H1 (cell line): ENCODE data around the gene IQCH. TPM values are rescaled to one million over a fixed set of nuclear protein-coding genes. Genes with fewer than 3 reads are reported as not detected.
A peak's percentile ranks its signal among the peaks of the same experiment; 100 is the strongest.

Source experiments
- CHD7 ChIP-seq: fragments of 300-600 bp; sonication (generic); IDR thresholded peaks from 2 replicates; pipeline ENCODE4 v1.7.1; 2012; ENCODE audit warnings: low read length, moderate library complexity, mild to moderate bottlenecking, inconsistent platforms; ENCODE audit not compliant: insufficient replicate concordance
- EGR1 ChIP-seq: IDR thresholded peaks from 2 replicates; pipeline ENCODE4 v1.6.1; 2011; ENCODE audit warnings: low read depth, low read length, borderline replicate concordance
- EZH2 ChIP-seq: fragments of 200-600 bp; sonication (generic); IDR thresholded peaks from 2 replicates; pipeline ENCODE4 v1.7.1; 2012; ENCODE audit warnings: low read depth, mild to moderate bottlenecking, moderate library complexity, low read length, inconsistent platforms; ENCODE audit not compliant: severe bottlenecking
- FOSL1 ChIP-seq: IDR thresholded peaks from 2 replicates; pipeline ENCODE4 v1.6.1; 2011; ENCODE audit warnings: mild to moderate bottlenecking, low read depth, low read length, moderate library complexity; ENCODE audit not compliant: insufficient read depth
- KDM1A ChIP-seq: fragments of 200-600, 300-600 bp; sonication (generic); IDR thresholded peaks from 2 replicates; pipeline ENCODE4 v1.7.1; 2016; ENCODE audit warnings: mild to moderate bottlenecking, low read length, borderline replicate concordance
- YY1 ChIP-seq: IDR thresholded peaks from 2 replicates; pipeline ENCODE4 v1.6.1; 2011; ENCODE audit warnings: low read depth, mild to moderate bottlenecking, low read length
- polyA plus RNA-seq, 7 experiments: library from polyadenylated mRNA; depleted of rRNA in 3 of 7; stranded (reverse) in 5 of 7; unstranded in 2 of 7; fragments of >200 nt in 5 of 7; fragments of 200-250 nt in 2 of 7; gene quantifications; 1 replicate in 5 of 7; 2 replicates in 1 of 7; 4 replicates in 1 of 7; pipeline versions ENCODE4 v1.2.1 to v1.2.3, GENCODE V29; 2011 to 2013; ENCODE audit warnings: missing spikeins in 2 of 7, mixed read lengths in 2 of 7
- total RNA-seq: library from RNA; stranded (reverse); fragmentation: NEBNext Ultra II Directional; extraction: Animal tissue kit (Norgen Biotek cat#: 25700); gene quantifications from 2 replicates; pipeline ENCODE4 v1.2.1, GENCODE V29; 2021

The IQCH gene
- total and polyA plus RNA-seq, 2 of the 8 experiments (the other 6 are each of a cell fraction or from before 2014, with no cell fraction given): 0.60 to 1.9 TPM

- no peak for TF ChIP-seq CHD7
- TF ChIP-seq YY1: no peak
- 0 out of 2 replicates have a peak, but pooled peaks have one; percentile 29 for TF ChIP-seq KDM1A
- no peak for TF ChIP-seq EGR1
- TF ChIP-seq FOSL1: no peak
- TF ChIP-seq EZH2: no peak
Measured at GRCh38 chr15:67303490-67304363, 49.1 kb downstream of the IQCH start (continued).
